ENCODE measurements around the gene CTNNBL1. TPM values are rescaled to one million over a fixed set of nuclear protein-coding genes. Genes with fewer than 3 reads are reported as not detected.
A peak's percentile ranks its signal among the peaks of the same experiment; 100 is the strongest.

CTNNBL1 gene
- total RNA-seq, 1 experiment from 2014 or later, result 49.9 TPM

GRCh38 chr20:37650661-37651060 is 43.2 kb upstream of the CTNNBL1 start:
- Histone ChIP-seq H3K36me3 (ENCODE audit: low read depth, low read length) (no peaks in the 10 kb centered on the region), H3K4me2 (ENCODE audit: low read length) (no peak overlapping the region), H3K9me3 (ENCODE audit: low read length) (no peaks in the 10 kb centered on the region), H3K9me2 (replicated peaks; ENCODE audit: low read length) (no peaks in the 10 kb centered on the region), H3K27ac (ENCODE audit: low read length) (no peak overlapping the region), H3K9ac (ENCODE audit: low read length) (no peak overlapping the region), H3K79me2 (ENCODE audit: low read length) (no peaks in the 10 kb centered on the region), H2AFZ (ENCODE audit: low read length) (no peak overlapping the region), H3K27me3 (ENCODE audit: low read length) (peaks cover 6% of the 10 kb centered on the region; the same call in 1 of the 2 replicates), H3K4me3 (ENCODE audit: low read length) (no peak overlapping the region), H3F3A (ENCODE audit: low read length, unreplicated experiment) (no peaks in the 10 kb centered on the region), H3K4me1 (ENCODE audit: insufficient read depth, low read length) (no peaks in the 10 kb centered on the region), H4K20me1 (ENCODE audit: low read length) (no peaks in the 10 kb centered on the region)
- BruUV-seq (replicated peaks), result no TSS peak
- CTCF ChIA-PET, result no interaction called here
- TF ChIP-seq CTCF (conservative IDR thresholded peaks at IDR 0.05; ENCODE audit: low read depth, low read length) (no peak), EZH2phosphoT487 (IDR thresholded peaks at IDR 0.05; ENCODE audit: borderline replicate concordance, low read length) (no peak), EZH2 (IDR thresholded peaks at IDR 0.05; ENCODE audit: low read length, unreplicated experiment) (no peak)
- POLR2A ChIA-PET (ENCODE audit: unreplicated experiment), result no interaction called here
- DNase-seq (no peak), ATAC-seq (no peak)
- intact Hi-C loops (cut with micrococcal nuclease), result no loop called here

- ATAC-seq, result peak; percentile 67
- CTCF ChIA-PET, result no interaction called here
- TF ChIP-seq EZH2 (IDR thresholded peaks at IDR 0.05; ENCODE audit: low read length, unreplicated experiment) (no peak), CTCF (conservative IDR thresholded peaks at IDR 0.05; ENCODE audit: low read depth, low read length) (peak; percentile 73), EZH2phosphoT487 (IDR thresholded peaks at IDR 0.05; ENCODE audit: borderline replicate concordance, low read length) (no peak)
- no peak overlapping the region for H3K9ac ChIP-seq (ENCODE audit: low read length)
- H4K20me1 ChIP-seq (ENCODE audit: low read length), result no peaks in the 10 kb centered on the region
- H3K9me3 ChIP-seq (ENCODE audit: low read length), result no peaks in the 10 kb centered on the region
- BruUV-seq (replicated peaks), result no TSS peak
- no peaks in the 10 kb centered on the region for H3K79me2 ChIP-seq (ENCODE audit: low read length)
- intact Hi-C loops (cut with micrococcal nuclease), result no loop called here
- H3F3A ChIP-seq (ENCODE audit: low read length, unreplicated experiment), result no peaks in the 10 kb centered on the region
- H3K27me3 ChIP-seq (ENCODE audit: low read length), result no peaks in the 10 kb centered on the region
- H3K9me2 ChIP-seq (replicated peaks; ENCODE audit: low read length), result no peaks in the 10 kb centered on the region
- H3K4me1 ChIP-seq (ENCODE audit: insufficient read depth, low read length), result no peaks in the 10 kb centered on the region
- H3K36me3 ChIP-seq (ENCODE audit: low read depth, low read length), result no peaks in the 10 kb centered on the region
- DNase-seq, result peak; percentile 58
- H3K27ac ChIP-seq (ENCODE audit: low read length), result no peak overlapping the region
- POLR2A ChIA-PET (ENCODE audit: unreplicated experiment), result no interaction called here
- H3K4me3 ChIP-seq (ENCODE audit: low read length), result no peak overlapping the region
- peak overlapping the region; percentile 24; the same call in 1 of the 2 replicates for H2AFZ ChIP-seq (ENCODE audit: low read length)
- H3K4me2 ChIP-seq (ENCODE audit: low read length), result no peak overlapping the region
These were observed 41.9 kb upstream of the CTNNBL1 start for GRCh38 chr20:37651932-37652331.

- Histone ChIP-seq H2AFZ (ENCODE audit: low read length) (no peak overlapping the region), H4K20me1 (ENCODE audit: low read length) (no peaks in the 10 kb centered on the region), H3F3A (ENCODE audit: low read length, unreplicated experiment) (no peaks in the 10 kb centered on the region), H3K27me3 (ENCODE audit: low read length) (0 out of 2 replicates have a peak, but pooled peaks cover 5% of the 10 kb centered on the region), H3K79me2 (ENCODE audit: low read length) (no peaks in the 10 kb centered on the region), H3K27ac (ENCODE audit: low read length) (no peak overlapping the region), H3K9me2 (replicated peaks; ENCODE audit: low read length) (no peaks in the 10 kb centered on the region), H3K36me3 (ENCODE audit: low read depth, low read length) (no peaks in the 10 kb centered on the region), H3K4me2 (ENCODE audit: low read length) (no peak overlapping the region), H3K9me3 (ENCODE audit: low read length) (no peaks in the 10 kb centered on the region), H3K4me3 (ENCODE audit: low read length) (no peak overlapping the region), H3K9ac (ENCODE audit: low read length) (no peak overlapping the region), H3K4me1 (ENCODE audit: insufficient read depth, low read length) (no peaks in the 10 kb centered on the region)
- ChIA-PET POLR2A (ENCODE audit: unreplicated experiment) (no interaction called here), CTCF (no interaction called here)
- DNase-seq (no peak), ATAC-seq (no peak)
- no peak for TF ChIP-seq EZH2phosphoT487 (IDR thresholded peaks at IDR 0.05; ENCODE audit: borderline replicate concordance, low read length)
- TF ChIP-seq EZH2 (IDR thresholded peaks at IDR 0.05; ENCODE audit: low read length, unreplicated experiment), result no peak
- no peak for TF ChIP-seq CTCF (conservative IDR thresholded peaks at IDR 0.05; ENCODE audit: low read depth, low read length)
- BruUV-seq (replicated peaks), result no TSS peak
- intact Hi-C loops (cut with micrococcal nuclease), result no loop called here
These were observed 36.9 kb upstream of the CTNNBL1 start for GRCh38 chr20:37656945-37657344.
